ENCODE measurements around the gene BMPER. TPM values are rescaled to one million over a fixed set of nuclear protein-coding genes. Genes with fewer than 3 reads are reported as not detected.

BMPER gene
- polyA plus RNA-seq, 1 donor from 2014 or later, result 2.1 TPM

DNA sequence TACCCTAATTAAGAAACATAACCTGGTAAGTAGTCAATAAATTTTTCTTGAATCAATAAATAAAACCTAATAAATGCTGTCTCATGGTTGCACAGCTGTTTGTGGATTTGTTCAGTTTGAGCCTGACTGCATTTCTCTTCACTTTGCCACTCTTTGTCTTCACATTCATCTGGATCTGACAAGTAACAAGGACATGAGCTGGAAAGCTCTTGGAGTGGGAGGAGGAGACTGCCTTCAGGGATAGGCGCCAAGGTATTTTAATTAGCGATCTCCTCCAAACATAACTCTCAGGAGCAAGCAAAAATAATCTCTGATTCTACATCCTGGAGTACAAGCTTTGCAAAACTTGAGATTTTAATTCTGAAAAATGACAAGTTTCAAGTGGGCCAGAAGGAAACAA, 251.0 kb downstream of the BMPER start:
- no peaks in the 10 kb centered on the region for H3K36me3 ChIP-seq (ENCODE audit: insufficient read depth, low read length)
- no peaks in the 10 kb centered on the region for H3K9me2 ChIP-seq (ENCODE audit: insufficient read depth, low read length)
- no peak overlapping the region for H3K4me3 ChIP-seq (ENCODE audit: low read length)
- no peaks in the 10 kb centered on the region for H3K27me3 ChIP-seq (ENCODE audit: insufficient read depth, low read depth, low read length)
- TF ChIP-seq EZH2 (IDR thresholded peaks at IDR 0.05; ENCODE audit: borderline replicate concordance, insufficient read depth, low read length, poor library complexity, severe bottlenecking) (no peak), TAF1 (IDR thresholded peaks at IDR 0.05; ENCODE audit: low read depth) (no peak), RAD21 (conservative IDR thresholded peaks at IDR 0.05) (no peak), MXI1 (conservative IDR thresholded peaks at IDR 0.05; ENCODE audit: poor library complexity, severe bottlenecking) (no peak), EP300 (conservative IDR thresholded peaks at IDR 0.05; ENCODE audit: poor library complexity, severe bottlenecking) (no peak), SMC3 (conservative IDR thresholded peaks at IDR 0.05; ENCODE audit: poor library complexity) (no peak), POLR2AphosphoS5 (IDR thresholded peaks at IDR 0.05) (no peak)
- TF ChIP-seq, protein P1, sequence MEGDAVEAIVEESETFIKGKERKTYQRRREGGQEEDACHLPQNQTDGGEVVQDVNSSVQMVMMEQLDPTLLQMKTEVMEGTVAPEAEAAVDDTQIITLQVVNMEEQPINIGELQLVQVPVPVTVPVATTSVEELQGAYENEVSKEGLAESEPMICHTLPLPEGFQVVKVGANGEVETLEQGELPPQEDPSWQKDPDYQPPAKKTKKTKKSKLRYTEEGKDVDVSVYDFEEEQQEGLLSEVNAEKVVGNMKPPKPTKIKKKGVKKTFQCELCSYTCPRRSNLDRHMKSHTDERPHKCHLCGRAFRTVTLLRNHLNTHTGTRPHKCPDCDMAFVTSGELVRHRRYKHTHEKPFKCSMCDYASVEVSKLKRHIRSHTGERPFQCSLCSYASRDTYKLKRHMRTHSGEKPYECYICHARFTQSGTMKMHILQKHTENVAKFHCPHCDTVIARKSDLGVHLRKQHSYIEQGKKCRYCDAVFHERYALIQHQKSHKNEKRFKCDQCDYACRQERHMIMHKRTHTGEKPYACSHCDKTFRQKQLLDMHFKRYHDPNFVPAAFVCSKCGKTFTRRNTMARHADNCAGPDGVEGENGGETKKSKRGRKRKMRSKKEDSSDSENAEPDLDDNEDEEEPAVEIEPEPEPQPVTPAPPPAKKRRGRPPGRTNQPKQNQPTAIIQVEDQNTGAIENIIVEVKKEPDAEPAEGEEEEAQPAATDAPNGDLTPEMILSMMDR (IDR thresholded peaks at IDR 0.05; ENCODE audit: poor library complexity, severe bottlenecking), result no peak
- TF ChIP-seq, protein P2, sequence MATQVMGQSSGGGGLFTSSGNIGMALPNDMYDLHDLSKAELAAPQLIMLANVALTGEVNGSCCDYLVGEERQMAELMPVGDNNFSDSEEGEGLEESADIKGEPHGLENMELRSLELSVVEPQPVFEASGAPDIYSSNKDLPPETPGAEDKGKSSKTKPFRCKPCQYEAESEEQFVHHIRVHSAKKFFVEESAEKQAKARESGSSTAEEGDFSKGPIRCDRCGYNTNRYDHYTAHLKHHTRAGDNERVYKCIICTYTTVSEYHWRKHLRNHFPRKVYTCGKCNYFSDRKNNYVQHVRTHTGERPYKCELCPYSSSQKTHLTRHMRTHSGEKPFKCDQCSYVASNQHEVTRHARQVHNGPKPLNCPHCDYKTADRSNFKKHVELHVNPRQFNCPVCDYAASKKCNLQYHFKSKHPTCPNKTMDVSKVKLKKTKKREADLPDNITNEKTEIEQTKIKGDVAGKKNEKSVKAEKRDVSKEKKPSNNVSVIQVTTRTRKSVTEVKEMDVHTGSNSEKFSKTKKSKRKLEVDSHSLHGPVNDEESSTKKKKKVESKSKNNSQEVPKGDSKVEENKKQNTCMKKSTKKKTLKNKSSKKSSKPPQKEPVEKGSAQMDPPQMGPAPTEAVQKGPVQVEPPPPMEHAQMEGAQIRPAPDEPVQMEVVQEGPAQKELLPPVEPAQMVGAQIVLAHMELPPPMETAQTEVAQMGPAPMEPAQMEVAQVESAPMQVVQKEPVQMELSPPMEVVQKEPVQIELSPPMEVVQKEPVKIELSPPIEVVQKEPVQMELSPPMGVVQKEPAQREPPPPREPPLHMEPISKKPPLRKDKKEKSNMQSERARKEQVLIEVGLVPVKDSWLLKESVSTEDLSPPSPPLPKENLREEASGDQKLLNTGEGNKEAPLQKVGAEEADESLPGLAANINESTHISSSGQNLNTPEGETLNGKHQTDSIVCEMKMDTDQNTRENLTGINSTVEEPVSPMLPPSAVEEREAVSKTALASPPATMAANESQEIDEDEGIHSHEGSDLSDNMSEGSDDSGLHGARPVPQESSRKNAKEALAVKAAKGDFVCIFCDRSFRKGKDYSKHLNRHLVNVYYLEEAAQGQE (IDR thresholded peaks at IDR 0.05; ENCODE audit: borderline replicate concordance), result no peak
- no peak overlapping the region for H2AFZ ChIP-seq (ENCODE audit: low read depth, low read length)
- H3K9ac ChIP-seq (ENCODE audit: low read length), result no peak overlapping the region
- H4K20me1 ChIP-seq (ENCODE audit: insufficient read depth), result no peaks in the 10 kb centered on the region
- H3K9me3 ChIP-seq (ENCODE audit: low read length), result no peaks in the 10 kb centered on the region
- H3F3A ChIP-seq (ENCODE audit: insufficient read depth, low read length, poor library complexity, severe bottlenecking), result no peaks in the 10 kb centered on the region
- no peaks in the 10 kb centered on the region for H3K79me2 ChIP-seq (replicated peaks; ENCODE audit: insufficient read depth, low read length)
- H3K27ac ChIP-seq (ENCODE audit: low read length), result no peak overlapping the region
- no peak overlapping the region for H3K4me2 ChIP-seq (ENCODE audit: low read length)

DNA sequence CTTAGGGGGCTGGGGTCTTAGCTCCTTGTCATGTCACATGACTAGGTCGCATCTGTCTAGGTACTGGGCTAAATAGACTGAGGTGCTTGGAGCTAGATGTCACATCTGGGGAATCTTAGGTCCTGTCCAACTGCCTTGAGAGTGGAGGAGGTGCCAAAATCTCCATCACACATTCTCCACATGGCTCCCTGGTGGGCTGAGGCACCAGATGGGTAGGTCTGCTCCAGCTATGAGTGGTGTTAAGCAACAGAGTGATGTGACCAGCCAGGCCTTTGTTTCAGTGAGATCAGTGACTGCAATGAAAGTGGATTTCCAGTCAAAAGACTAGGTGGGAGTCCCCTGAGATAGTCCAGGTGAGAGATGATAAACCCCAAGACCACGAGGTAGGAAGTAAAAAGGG, 251.8 kb downstream of the BMPER start:
- TF ChIP-seq, protein P2 (IDR thresholded peaks at IDR 0.05; ENCODE audit: borderline replicate concordance), result no peak
- TF ChIP-seq POLR2AphosphoS5 (IDR thresholded peaks at IDR 0.05) (no peak), EZH2 (IDR thresholded peaks at IDR 0.05; ENCODE audit: borderline replicate concordance, insufficient read depth, low read length, poor library complexity, severe bottlenecking) (no peak), SMC3 (conservative IDR thresholded peaks at IDR 0.05; ENCODE audit: poor library complexity) (no peak)
- TF ChIP-seq, protein P1 (IDR thresholded peaks at IDR 0.05; ENCODE audit: poor library complexity, severe bottlenecking), result no peak
- Histone ChIP-seq H3K27ac (ENCODE audit: low read length) (no peak overlapping the region), H4K20me1 (ENCODE audit: insufficient read depth) (no peaks in the 10 kb centered on the region), H3K27me3 (ENCODE audit: insufficient read depth, low read depth, low read length) (no peaks in the 10 kb centered on the region), H3K36me3 (ENCODE audit: insufficient read depth, low read length) (no peaks in the 10 kb centered on the region), H3F3A (ENCODE audit: insufficient read depth, low read length, poor library complexity, severe bottlenecking) (no peaks in the 10 kb centered on the region), H3K4me2 (ENCODE audit: low read length) (no peak overlapping the region), H3K9me2 (ENCODE audit: insufficient read depth, low read length) (no peaks in the 10 kb centered on the region), H2AFZ (ENCODE audit: low read depth, low read length) (no peak overlapping the region), H3K9ac (ENCODE audit: low read length) (no peak overlapping the region), H3K4me3 (ENCODE audit: low read length) (no peak overlapping the region), H3K79me2 (replicated peaks; ENCODE audit: insufficient read depth, low read length) (no peaks in the 10 kb centered on the region), H3K9me3 (ENCODE audit: low read length) (no peaks in the 10 kb centered on the region)

All from neural cell (in vitro differentiated cells).